Chondrocyte (in vitro differentiated cells): ENCODE measurements around the gene TMEM132A. TPM values are rescaled to one million over a fixed set of nuclear protein-coding genes. Genes with fewer than 3 reads are reported as not detected.
A peak's percentile ranks its signal among the peaks of the same experiment; 100 is the strongest.

ENCODE experiments used
- DNase-seq: peaks from one replicate; pipeline ENCODE4 v3.0.0; 2021; ENCODE audit warnings: mixed read lengths, low spot score
- H3K27ac Mint-ChIP-seq: one replicate; pipeline ENCODE4 v1.8.0; 2021; ENCODE audit warnings: mild to moderate bottlenecking, moderate library complexity, mixed read lengths; ENCODE audit not compliant: unreplicated experiment
- H3K27me3 Mint-ChIP-seq: 2 replicates; pipeline ENCODE4 v1.8.0; 2021; ENCODE audit warnings: low read depth, mixed read lengths
- H3K36me3 Mint-ChIP-seq: 2 replicates; pipeline ENCODE4 v1.8.0; 2021; ENCODE audit warnings: low read depth, mixed read lengths
- H3K4me1 Mint-ChIP-seq: 2 replicates; pipeline ENCODE4 v1.8.0; 2021; ENCODE audit warnings: low read depth, mild to moderate bottlenecking, mixed read lengths
- H3K4me3 Mint-ChIP-seq: one replicate; pipeline ENCODE4 v1.8.0; 2021; ENCODE audit warnings: mild to moderate bottlenecking, moderate library complexity, mixed read lengths; ENCODE audit not compliant: unreplicated experiment
- H3K9me3 Mint-ChIP-seq: 2 replicates; pipeline ENCODE4 v1.8.0; 2021; ENCODE audit warnings: low read depth, mixed read lengths
- CTCF ChIP-seq: fragments of 200-600 bp; sonication (generic); IDR thresholded peaks from 2 replicates; pipeline ENCODE4 v1.5.0; 2021; ENCODE audit warnings: antibody characterized with exemption, mild to moderate bottlenecking, moderate library complexity
- total RNA-seq: library from RNA; stranded (reverse); gene quantifications from 3 replicates; pipeline ENCODE4 v1.2.1, GENCODE V29; 2021

The TMEM132A gene
- total RNA-seq, 1 donor from 2014 or later: 69.8 TPM

GRCh38 chr11:60923326-60923725 is 934 bp upstream of the TMEM132A start:
- Mint-ChIP-seq H3K27me3 (no peaks in the 10 kb centered on the region), H3K4me3 (no peak overlapping the region), H3K9me3 (no peaks in the 10 kb centered on the region), H3K4me1 (peaks cover 23% of the 10 kb centered on the region), H3K36me3 (peaks cover 12% of the 10 kb centered on the region), H3K27ac (no peak overlapping the region)
- no peak for TF ChIP-seq CTCF
- DNase-seq: no peak

- peak; percentile 81 for DNase-seq
- Mint-ChIP-seq H3K27ac (no peak overlapping the region), H3K27me3 (no peaks in the 10 kb centered on the region), H3K36me3 (peaks cover 12% of the 10 kb centered on the region), H3K9me3 (no peaks in the 10 kb centered on the region), H3K4me3 (peak overlapping the region; percentile 68), H3K4me1 (peaks cover 21% of the 10 kb centered on the region)
- no peak for TF ChIP-seq CTCF
Observed at GRCh38 chr11:60923800-60924109, 505 bp upstream of the TMEM132A start.

- TF ChIP-seq CTCF: no peak
- no peaks in the 10 kb centered on the region for H3K27me3 Mint-ChIP-seq
- DNase-seq: peak; percentile 83
- H3K27ac Mint-ChIP-seq: no peak overlapping the region
- no peaks in the 10 kb centered on the region for H3K9me3 Mint-ChIP-seq
- H3K4me1 Mint-ChIP-seq: peaks cover 12% of the 10 kb centered on the region
- H3K4me3 Mint-ChIP-seq: peak overlapping the region; percentile 68
- peaks cover 16% of the 10 kb centered on the region for H3K36me3 Mint-ChIP-seq
Observed at GRCh38 chr11:60924906-60925853, 920 bp downstream of the TMEM132A start.

- no peak for TF ChIP-seq CTCF
- Mint-ChIP-seq H3K4me1 (peaks cover 12% of the 10 kb centered on the region), H3K36me3 (peaks cover 13% of the 10 kb centered on the region), H3K4me3 (peak overlapping the region; percentile 68), H3K27ac (no peak overlapping the region), H3K27me3 (no peaks in the 10 kb centered on the region), H3K9me3 (no peaks in the 10 kb centered on the region)
- peak; percentile 72 for DNase-seq
Observed at GRCh38 chr11:60925868-60926267, 1.6 kb downstream of the TMEM132A start.

- no peaks in the 10 kb centered on the region for H3K27me3 Mint-ChIP-seq
- no peak for TF ChIP-seq CTCF
- no peak overlapping the region for H3K27ac Mint-ChIP-seq
- H3K36me3 Mint-ChIP-seq: peaks cover 12% of the 10 kb centered on the region
- peak; percentile 76 for DNase-seq
- no peak overlapping the region for H3K4me3 Mint-ChIP-seq
- H3K9me3 Mint-ChIP-seq: no peaks in the 10 kb centered on the region
- H3K4me1 Mint-ChIP-seq: peaks cover 12% of the 10 kb centered on the region
Observed at GRCh38 chr11:60926500-60926899, 2.2 kb downstream of the TMEM132A start.
